IPS-18a (cell line): ENCODE measurements around the gene CCDC40.

ENCODE experiments used
- H3K27ac ChIP-seq: one replicate; pipeline ENCODE4 v1.5.1; 2013; ENCODE audit warnings: low read length
- H3K27me3 ChIP-seq: one replicate; pipeline ENCODE4 v1.6.1; 2013; ENCODE audit warnings: mild to moderate bottlenecking, low read length; ENCODE audit not compliant: control insufficient read depth, insufficient read depth
- H3K36me3 ChIP-seq: one replicate; pipeline ENCODE4 v1.6.1; 2013; ENCODE audit warnings: low read depth, low read length; ENCODE audit not compliant: control insufficient read depth
- H3K4me1 ChIP-seq: one replicate; pipeline ENCODE4 v1.6.1; 2013; ENCODE audit warnings: low read depth, low read length; ENCODE audit not compliant: control insufficient read depth
- H3K4me3 ChIP-seq: one replicate; pipeline ENCODE4 v1.5.1; 2013; ENCODE audit warnings: low read length
- H3K9ac ChIP-seq: one replicate; pipeline ENCODE4 v1.6.1; 2013; ENCODE audit warnings: mild to moderate bottlenecking, low read length, moderate library complexity
- H3K9me3 ChIP-seq: one replicate; pipeline ENCODE4 v1.6.1; 2013; ENCODE audit warnings: low read depth, low read length; ENCODE audit not compliant: control insufficient read depth

CCDC40 gene

DNA sequence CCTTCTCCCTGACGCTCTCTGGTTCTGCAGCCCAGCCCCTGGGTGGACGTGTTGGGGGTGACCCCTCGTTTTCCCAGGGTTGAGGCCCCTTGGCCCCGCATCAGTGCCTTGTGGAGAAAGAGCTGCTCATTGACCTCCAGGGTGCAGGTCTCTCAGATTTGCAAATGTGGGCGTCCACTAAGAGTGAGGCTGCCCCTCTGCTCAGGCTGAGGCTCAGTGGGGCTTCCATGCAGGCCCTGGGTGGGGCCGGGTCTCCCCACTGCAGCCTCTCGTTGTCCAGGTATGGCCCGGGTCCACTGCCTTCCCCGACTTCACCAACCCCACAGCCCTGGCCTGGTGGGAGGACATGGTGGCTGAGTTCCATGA is 74.0 kb downstream of the CCDC40 start:
- Histone ChIP-seq H3K27ac (no peak overlapping the region), H3K4me1 (no peaks in the 10 kb centered on the region), H3K9me3 (no peaks in the 10 kb centered on the region), H3K9ac (no peak overlapping the region), H3K36me3 (no peaks in the 10 kb centered on the region), H3K4me3 (no peak overlapping the region), H3K27me3 (no peaks in the 10 kb centered on the region)

DNA sequence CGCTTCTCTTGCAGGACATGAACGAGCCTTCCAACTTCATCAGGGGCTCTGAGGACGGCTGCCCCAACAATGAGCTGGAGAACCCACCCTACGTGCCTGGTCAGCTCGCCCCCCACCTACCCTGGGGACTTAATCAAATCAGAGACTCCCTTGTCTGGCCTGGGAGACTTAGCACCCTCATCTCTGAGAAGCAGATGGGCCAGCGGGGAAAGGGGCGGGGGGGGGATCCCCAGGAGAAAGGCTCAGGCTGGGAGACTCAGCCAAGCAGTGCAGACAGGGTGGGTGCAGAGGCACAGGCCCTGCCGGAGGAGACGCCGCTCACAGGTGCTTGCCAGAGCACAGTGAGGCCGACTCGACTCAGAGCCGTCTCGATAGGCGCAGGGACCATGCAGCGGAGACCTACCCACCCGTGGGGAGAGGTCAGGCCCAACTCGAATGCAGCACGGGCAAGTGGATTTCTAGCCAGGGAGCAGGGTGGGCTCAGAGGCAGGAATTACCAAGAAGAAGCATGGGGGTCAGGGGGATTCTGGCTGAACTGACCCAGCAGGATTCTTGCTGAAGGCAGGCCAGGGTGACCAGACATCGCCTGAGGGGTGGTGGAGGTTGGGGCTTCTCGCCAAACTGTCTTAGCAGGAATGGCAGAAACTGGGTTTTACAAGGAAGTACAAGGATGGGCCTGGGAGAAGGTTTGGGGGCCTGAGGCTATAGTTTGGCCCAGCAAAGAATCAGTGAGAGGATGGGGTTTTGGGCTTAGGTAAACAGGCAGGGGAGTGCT is 74.7 kb downstream of the CCDC40 start:
- no peak overlapping the region for H3K27ac ChIP-seq
- H3K9me3 ChIP-seq, result no peaks in the 10 kb centered on the region
- H3K36me3 ChIP-seq, result no peaks in the 10 kb centered on the region
- H3K9ac ChIP-seq, result no peak overlapping the region
- no peaks in the 10 kb centered on the region for H3K4me1 ChIP-seq
- H3K27me3 ChIP-seq, result no peaks in the 10 kb centered on the region
- no peak overlapping the region for H3K4me3 ChIP-seq

DNA sequence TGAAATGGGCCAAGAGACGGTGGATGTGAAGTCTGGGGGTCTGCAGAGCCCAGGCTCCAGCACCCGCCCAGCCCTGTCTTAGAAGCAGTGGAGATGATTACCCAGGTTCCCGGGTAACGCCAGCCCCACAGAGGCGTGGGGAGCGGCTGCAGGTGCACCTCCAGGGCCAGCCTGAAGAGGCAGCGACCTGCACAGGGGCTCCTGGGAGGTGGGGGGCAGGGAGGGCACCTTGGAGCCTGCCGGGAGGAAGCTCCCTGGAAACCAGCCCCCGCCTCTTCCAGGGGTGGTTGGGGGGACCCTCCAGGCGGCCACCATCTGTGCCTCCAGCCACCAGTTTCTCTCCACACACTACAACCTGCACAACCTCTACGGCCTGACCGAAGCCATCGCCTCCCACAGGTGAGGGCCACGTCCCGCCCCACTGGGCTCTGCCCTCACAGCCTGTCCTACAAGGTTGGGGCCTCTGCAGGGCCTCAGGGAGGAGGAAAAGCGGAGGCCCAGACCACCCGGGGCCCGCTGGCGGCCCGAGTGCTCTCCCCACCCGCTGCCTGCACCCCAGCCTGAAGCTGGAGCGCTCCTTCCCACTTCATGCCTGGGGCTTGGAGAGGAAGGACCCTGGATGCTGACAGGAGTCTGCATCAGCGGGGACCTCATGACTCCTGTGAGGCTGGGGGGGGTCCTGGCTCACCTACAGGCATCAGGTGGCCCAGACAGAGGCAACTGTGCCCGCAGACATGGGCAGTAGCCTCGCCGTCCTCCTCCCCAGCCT is 75.4 kb downstream of the CCDC40 start:
- Histone ChIP-seq H3K4me3 (no peak overlapping the region), H3K36me3 (no peaks in the 10 kb centered on the region), H3K27ac (no peak overlapping the region), H3K4me1 (no peaks in the 10 kb centered on the region), H3K9me3 (no peaks in the 10 kb centered on the region), H3K9ac (no peak overlapping the region), H3K27me3 (no peaks in the 10 kb centered on the region)

DNA sequence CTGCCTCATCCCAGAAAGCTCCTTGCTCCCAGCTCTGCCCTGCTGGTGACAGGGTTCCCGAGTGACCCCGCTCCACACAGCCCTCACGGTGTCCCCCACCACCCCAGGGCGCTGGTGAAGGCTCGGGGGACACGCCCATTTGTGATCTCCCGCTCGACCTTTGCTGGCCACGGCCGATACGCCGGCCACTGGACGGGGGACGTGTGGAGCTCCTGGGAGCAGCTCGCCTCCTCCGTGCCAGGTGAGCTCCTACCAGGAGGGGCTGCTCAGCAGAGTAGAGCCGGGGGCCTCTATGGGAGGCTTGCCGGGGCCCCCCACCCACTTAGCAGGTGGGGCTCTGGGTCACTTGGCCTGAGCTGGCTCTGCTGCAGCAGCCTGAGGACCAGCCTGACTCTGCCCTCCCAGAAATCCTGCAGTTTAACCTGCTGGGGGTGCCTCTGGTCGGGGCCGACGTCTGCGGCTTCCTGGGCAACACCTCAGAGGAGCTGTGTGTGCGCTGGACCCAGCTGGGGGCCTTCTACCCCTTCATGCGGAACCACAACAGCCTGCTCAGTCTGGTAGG is 76.1 kb downstream of the CCDC40 start:
- Histone ChIP-seq H3K9me3 (no peaks in the 10 kb centered on the region), H3K27ac (no peak overlapping the region), H3K4me3 (no peak overlapping the region), H3K36me3 (no peaks in the 10 kb centered on the region), H3K4me1 (no peaks in the 10 kb centered on the region), H3K9ac (no peak overlapping the region), H3K27me3 (no peaks in the 10 kb centered on the region)

DNA sequence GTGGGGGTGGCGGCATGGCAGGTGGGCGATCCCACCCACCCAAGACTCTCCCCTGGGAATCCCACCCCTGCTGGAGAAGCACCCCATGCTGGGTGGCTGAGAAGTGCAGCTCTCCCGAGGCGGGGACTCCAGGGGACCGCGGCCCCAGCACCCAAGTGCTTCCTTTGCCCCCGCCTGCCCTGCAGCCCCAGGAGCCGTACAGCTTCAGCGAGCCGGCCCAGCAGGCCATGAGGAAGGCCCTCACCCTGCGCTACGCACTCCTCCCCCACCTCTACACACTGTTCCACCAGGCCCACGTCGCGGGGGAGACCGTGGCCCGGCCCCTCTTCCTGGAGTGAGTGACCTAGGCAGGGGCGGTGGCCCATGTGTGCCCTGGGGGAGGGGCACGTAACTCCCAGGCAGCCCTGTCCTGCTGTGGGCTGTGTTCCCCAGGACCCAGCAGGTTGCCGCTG is 76.6 kb downstream of the CCDC40 start:
- no peaks in the 10 kb centered on the region for H3K27me3 ChIP-seq
- no peaks in the 10 kb centered on the region for H3K4me1 ChIP-seq
- no peak overlapping the region for H3K27ac ChIP-seq
- no peaks in the 10 kb centered on the region for H3K9me3 ChIP-seq
- H3K36me3 ChIP-seq, result no peaks in the 10 kb centered on the region
- H3K9ac ChIP-seq, result no peak overlapping the region
- H3K4me3 ChIP-seq, result no peak overlapping the region

DNA sequence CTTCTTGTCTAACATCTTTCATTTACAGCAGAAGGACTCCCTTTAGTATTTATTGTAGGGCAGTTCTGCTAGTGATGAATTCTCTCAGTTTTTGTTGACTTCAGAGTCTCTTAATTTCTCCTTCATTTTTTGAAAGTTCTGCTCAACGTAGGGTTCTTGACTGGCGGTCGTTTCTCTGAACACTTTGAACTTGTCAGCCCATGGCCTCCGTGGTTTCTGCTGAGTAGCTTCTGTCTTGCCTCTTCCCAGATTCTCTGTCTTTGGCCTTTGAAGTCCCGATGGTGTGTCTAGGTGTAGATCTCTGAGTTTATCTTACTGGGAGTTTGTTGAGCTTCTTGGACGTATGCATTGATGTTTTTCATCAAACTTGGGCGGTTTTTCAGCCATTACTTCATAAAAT is 78.3 kb downstream of the CCDC40 start:
- Histone ChIP-seq H3K9me3 (no peaks in the 10 kb centered on the region), H3K27me3 (no peaks in the 10 kb centered on the region), H3K4me3 (no peak overlapping the region), H3K36me3 (no peaks in the 10 kb centered on the region), H3K9ac (no peak overlapping the region), H3K27ac (no peak overlapping the region), H3K4me1 (no peaks in the 10 kb centered on the region)

DNA sequence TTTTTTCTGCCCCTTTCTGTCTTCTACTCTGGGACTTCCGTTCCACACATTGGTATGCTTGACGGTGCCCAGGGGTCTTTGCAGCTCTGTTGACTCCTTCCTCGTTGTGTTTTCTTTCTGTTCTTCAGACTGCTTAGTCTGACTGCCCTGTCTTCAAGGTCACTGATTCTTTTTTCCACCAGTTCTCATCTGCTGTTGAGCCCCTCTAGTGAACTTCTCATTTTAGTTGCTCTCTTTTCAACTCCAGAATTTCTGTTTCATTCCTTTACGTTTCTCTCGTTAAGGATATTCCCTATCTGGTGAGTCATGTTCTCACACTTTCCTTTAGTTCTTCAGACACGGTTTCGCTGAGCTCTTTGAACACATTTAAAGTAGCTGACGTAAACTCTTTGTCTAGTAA is 78.7 kb downstream of the CCDC40 start:
- Histone ChIP-seq H3K36me3 (no peaks in the 10 kb centered on the region), H3K9me3 (no peaks in the 10 kb centered on the region), H3K9ac (no peak overlapping the region), H3K27ac (no peak overlapping the region), H3K27me3 (no peaks in the 10 kb centered on the region), H3K4me1 (no peaks in the 10 kb centered on the region), H3K4me3 (no peak overlapping the region)

- Histone ChIP-seq H3K27ac (no peak overlapping the region), H3K9me3 (no peaks in the 10 kb centered on the region), H3K36me3 (no peaks in the 10 kb centered on the region), H3K4me1 (no peaks in the 10 kb centered on the region), H3K27me3 (no peaks in the 10 kb centered on the region), H3K4me3 (no peak overlapping the region), H3K9ac (no peak overlapping the region)
These were observed 80.0 kb downstream of the CCDC40 start for GRCh38 chr17:80116276-80116920.

GRCh38 chr17:80116921-80117380 is 80.5 kb downstream of the CCDC40 start:
- no peaks in the 10 kb centered on the region for H3K9me3 ChIP-seq
- H3K36me3 ChIP-seq, result no peaks in the 10 kb centered on the region
- H3K27me3 ChIP-seq, result no peaks in the 10 kb centered on the region
- no peak overlapping the region for H3K9ac ChIP-seq
- no peak overlapping the region for H3K27ac ChIP-seq
- H3K4me1 ChIP-seq, result no peaks in the 10 kb centered on the region
- no peak overlapping the region for H3K4me3 ChIP-seq

DNA sequence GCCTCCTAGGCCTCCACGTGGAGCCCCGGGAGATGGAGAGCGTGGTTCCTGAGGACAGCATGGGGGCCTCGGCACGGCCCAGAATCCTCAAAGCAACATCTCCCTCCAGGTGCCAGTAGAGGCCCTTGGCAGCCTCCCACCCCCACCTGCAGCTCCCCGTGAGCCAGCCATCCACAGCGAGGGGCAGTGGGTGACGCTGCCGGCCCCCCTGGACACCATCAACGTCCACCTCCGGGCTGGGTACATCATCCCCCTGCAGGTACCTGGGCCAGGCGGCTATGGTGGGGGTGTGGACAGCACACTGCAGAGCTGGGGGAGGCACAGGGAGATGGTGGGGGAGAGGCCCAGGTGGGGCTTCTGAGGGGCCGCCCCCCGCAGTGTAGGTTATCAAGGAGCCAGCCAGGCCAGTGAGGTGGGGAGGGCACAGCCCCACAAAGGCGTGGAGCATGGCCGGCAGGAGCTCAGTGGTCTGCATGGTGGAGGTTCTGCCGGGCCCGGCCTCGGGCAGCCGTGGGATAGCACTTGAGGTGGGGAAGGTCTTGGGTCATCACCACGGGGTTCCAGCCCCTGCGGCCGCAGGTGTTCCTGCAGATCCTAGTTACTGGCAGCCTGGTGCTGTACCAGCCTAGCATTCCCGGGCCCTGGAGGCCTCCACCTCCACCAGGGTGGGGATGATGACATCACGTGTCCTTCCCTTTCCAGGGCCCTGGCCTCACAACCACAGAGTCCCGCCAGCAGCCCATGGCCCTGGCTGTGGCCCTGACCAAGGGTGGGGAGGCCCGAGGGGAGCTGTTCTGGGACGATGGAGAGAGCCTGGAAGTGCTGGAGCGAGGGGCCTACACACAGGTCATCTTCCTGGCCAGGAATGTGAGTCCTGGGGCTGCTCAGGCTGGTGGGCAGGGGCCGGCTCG is 81.3 kb downstream of the CCDC40 start:
- Histone ChIP-seq H3K9me3 (no peaks in the 10 kb centered on the region), H3K27me3 (no peaks in the 10 kb centered on the region), H3K9ac (no peak overlapping the region), H3K4me1 (no peaks in the 10 kb centered on the region), H3K4me3 (no peak overlapping the region), H3K27ac (no peak overlapping the region), H3K36me3 (no peaks in the 10 kb centered on the region)
